ENCODE measurements around the gene C5orf63.
"Not testable (repeated sequence)": the region's sequence is repeated elsewhere in the genome, so short reads cannot be mapped to it uniquely, and the experiment has no call there.

The C5orf63 gene

GRCh38 chr5:127030259-127031146 is 42.8 kb downstream of the C5orf63 start, which contains the start of gene MARCHF3:
Gene MARCHF3, minus strand, starts transcription at chr5:127030558. Its CDS starts 112,387 bp downstream, at chr5:126918171.
- DNase-seq = peak; percentile 89 to 93

GRCh38 chr5:127029581-127030258 is 43.6 kb downstream of the C5orf63 start:
- DNase-seq = peak; percentile 32 to 36

GRCh38 chr5:127028822-127029457 is 44.4 kb downstream of the C5orf63 start:
- no peak for DNase-seq

- no peak for DNase-seq
These were observed 45.8 kb downstream of the C5orf63 start for GRCh38 chr5:127027539-127027938.

- DNase-seq = no peak
These were observed 47.1 kb downstream of the C5orf63 start for GRCh38 chr5:127026166-127026565.

GRCh38 chr5:127025467-127025866 is 47.8 kb downstream of the C5orf63 start:
- DNase-seq = no peak

- DNase-seq = no peak
These were observed 48.5 kb downstream of the C5orf63 start for GRCh38 chr5:127024821-127025220.

GRCh38 chr5:127023552-127024191 is 49.6 kb downstream of the C5orf63 start:
- not testable (repeated sequence) for DNase-seq

- no peak for DNase-seq
These were observed 50.5 kb downstream of the C5orf63 start for GRCh38 chr5:127022846-127023245.

GRCh38 chr5:127019928-127020327 is 53.4 kb downstream of the C5orf63 start:
- DNase-seq = no peak

- not testable (repeated sequence) for DNase-seq
These were observed 56.6 kb downstream of the C5orf63 start for GRCh38 chr5:127016722-127017121.

- DNase-seq = no peak
These were observed 57.6 kb downstream of the C5orf63 start for GRCh38 chr5:127015716-127016115.

- no peak for DNase-seq
These were observed 58.7 kb downstream of the C5orf63 start for GRCh38 chr5:127014573-127014972.

GRCh38 chr5:127013407-127013806 is 59.9 kb downstream of the C5orf63 start:
- no peak for DNase-seq

GRCh38 chr5:127012916-127013315 is 60.4 kb downstream of the C5orf63 start:
- DNase-seq = no peak

- no peak for DNase-seq
These were observed 61.2 kb downstream of the C5orf63 start for GRCh38 chr5:127011961-127012644.

- no peak for DNase-seq
These were observed 62.1 kb downstream of the C5orf63 start for GRCh38 chr5:127011153-127011552.

- no peak for DNase-seq
These were observed 62.9 kb downstream of the C5orf63 start for GRCh38 chr5:127010362-127010761.

- DNase-seq = no peak
These were observed 63.5 kb downstream of the C5orf63 start for GRCh38 chr5:127009784-127010183.

GRCh38 chr5:127008300-127008975 is 64.9 kb downstream of the C5orf63 start:
- no peak for DNase-seq

GRCh38 chr5:127007522-127007921 is 65.8 kb downstream of the C5orf63 start:
- no peak for DNase-seq

GRCh38 chr5:127006744-127007143 is 66.6 kb downstream of the C5orf63 start:
- no peak for DNase-seq

All from stimulated activated CD4-positive, alpha-beta T cell treated with anti-CD3 and anti-CD28 coated beads, Interleukin-2, amount 100 ng/mL, for 48 hours (primary cell).